Thymus (tissue), 11 donors: ENCODE results near the gene EYS. TPM values are rescaled to one million over a fixed set of nuclear protein-coding genes. Genes with fewer than 3 reads are reported as not detected.

Experiments used
- DNase-seq, 9 donors: peaks; one replicate each; pipeline ENCODE4 v3.0.0-alpha.2; 2013; ENCODE audit warnings: low spot score in 9 of 9, low read depth in 6 of 9, missing footprints in 1 of 9
- H3K27ac ChIP-seq, 2 donors: one replicate each; pipeline ENCODE4 v1.5.1; 2013; ENCODE audit warnings: control low read depth in 1 of 2, low read depth in 1 of 2, low read length in 1 of 2, mild to moderate bottlenecking in 1 of 2, moderate library complexity in 1 of 2
- H3K27me3 ChIP-seq, 2 donors: one replicate each; pipeline ENCODE4 v1.5.1; 2013; ENCODE audit warnings: low read length in 1 of 2; ENCODE audit not compliant: control insufficient read depth in 2 of 2, insufficient read depth in 1 of 2
- H3K36me3 ChIP-seq, 2 donors: one replicate each; pipeline ENCODE4 v1.5.1; 2013; ENCODE audit warnings: low read length in 1 of 2, mild to moderate bottlenecking in 1 of 2, moderate library complexity in 1 of 2; ENCODE audit not compliant: control insufficient read depth in 2 of 2, insufficient read depth in 2 of 2
- H3K4me1 ChIP-seq, 2 donors: one replicate each; pipeline ENCODE4 v1.5.1; 2013; ENCODE audit warnings: low read length in 2 of 2; ENCODE audit not compliant: control insufficient read depth in 2 of 2, insufficient read depth in 2 of 2
- H3K4me3 ChIP-seq, 2 donors: one replicate each; pipeline ENCODE4 v1.5.1; 2013; ENCODE audit warnings: low read length in 2 of 2, control low read depth in 1 of 2, mild to moderate bottlenecking in 1 of 2
- H3K9me3 ChIP-seq, 2 donors: one replicate each; pipeline ENCODE4 v1.5.1; 2013; ENCODE audit warnings: low read length in 1 of 2, mild to moderate bottlenecking in 1 of 2; ENCODE audit not compliant: control insufficient read depth in 2 of 2, insufficient read depth in 1 of 2
- WGBS: extraction: QIAGEN DNeasy Blood & Tissue Kit; methylation state at CpG from one replicate; pipeline ENCODE4 v1.1.7; 2013; 5-methylcytosine and 5-hydroxymethylcytosine counted together
- polyA plus RNA-seq: library from polyadenylated mRNA; stranded (reverse); fragments of 200-250 nt; gene quantifications from one replicate; pipeline ENCODE4 v1.2.3, GENCODE V29; 2013
- total RNA-seq: library from RNA; stranded (reverse); fragments of 120-200 nt; gene quantifications from one replicate; pipeline ENCODE4 v1.2.4, GENCODE V29; 2013
- donor health status: healthy.

Gene EYS
- total and polyA plus RNA-seq, 2 donors, result 0.05 to 0.28 TPM

- peaks cover 0 to 42% of the 10 kb centered on the region in 2 donors for H3K36me3 ChIP-seq
- no peak overlapping the region for H3K4me3 ChIP-seq
- no peaks in the 10 kb centered on the region for H3K27me3 ChIP-seq
- H3K9me3 ChIP-seq, result no peaks in the 10 kb centered on the region
- no peaks in the 10 kb centered on the region for H3K4me1 ChIP-seq
- peak overlapping the region in 1 of 2 donors; percentile 27 for H3K27ac ChIP-seq
- DNase-seq, result peak in 1 of 9 donors; percentile 19
- 84% methylated on average over 4 of the region's 4 CpGs for WGBS
These were observed 2021.3 kb downstream of the EYS start for GRCh38 chr6:63685446-63686379.

- H3K36me3 ChIP-seq, result peaks cover 0 to 50% of the 10 kb centered on the region in 2 donors
- no peaks in the 10 kb centered on the region for H3K27me3 ChIP-seq
- H3K27ac ChIP-seq, result no peak overlapping the region
These were observed 2023.9 kb downstream of the EYS start for GRCh38 chr6:63683071-63683603.

DNA sequence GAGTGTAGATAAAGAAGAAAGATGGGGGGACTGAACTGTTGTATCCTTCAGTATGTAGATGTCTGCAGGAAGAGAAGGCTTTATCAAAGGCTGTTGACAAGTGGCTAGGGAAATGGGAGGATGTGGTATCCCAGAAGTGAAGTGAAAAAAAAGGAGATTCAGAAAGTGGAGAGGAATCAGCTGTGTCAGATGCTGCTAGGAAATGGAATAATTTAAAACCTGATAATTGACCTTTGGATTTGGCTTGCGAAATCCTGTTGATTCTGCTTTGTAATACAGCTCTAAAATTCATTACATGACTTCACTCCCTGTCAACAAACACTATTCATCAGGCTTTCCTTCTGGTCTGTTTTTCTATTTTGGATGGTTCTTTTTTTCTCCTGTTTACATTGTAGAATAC, 2029.7 kb downstream of the EYS start:
- H3K4me1 ChIP-seq, result no peaks in the 10 kb centered on the region
- 98% methylated on average over 1 of the region's 1 CpG for WGBS
- H3K9me3 ChIP-seq, result no peaks in the 10 kb centered on the region
- H3K4me3 ChIP-seq, result no peak overlapping the region
- no peaks in the 10 kb centered on the region for H3K27me3 ChIP-seq
- H3K36me3 ChIP-seq, result peaks cover 3 to 26% of the 10 kb centered on the region in 2 donors
- H3K27ac ChIP-seq, result no peak overlapping the region
- no peak for DNase-seq

More at GRCh38 chr6:63683071-63683603, 2023.9 kb downstream of the EYS start:
- no peak overlapping the region for H3K4me3 ChIP-seq
- no peaks in the 10 kb centered on the region for H3K9me3 ChIP-seq
- 86% methylated on average over 1 of the region's 1 CpG for WGBS
- no peak for DNase-seq
- H3K4me1 ChIP-seq, result no peaks in the 10 kb centered on the region

GRCh38 chr6:63676412-63677114, 2030.5 kb downstream of the EYS start:
- WGBS, result 95% methylated on average over 3 of the region's 3 CpGs
- Histone ChIP-seq H3K4me1 (no peaks in the 10 kb centered on the region), H3K9me3 (no peaks in the 10 kb centered on the region), H3K27ac (no peak overlapping the region), H3K4me3 (no peak overlapping the region), H3K27me3 (no peaks in the 10 kb centered on the region), H3K36me3 (peaks cover 3 to 19% of the 10 kb centered on the region in 2 donors)
- DNase-seq, result no peak

DNA sequence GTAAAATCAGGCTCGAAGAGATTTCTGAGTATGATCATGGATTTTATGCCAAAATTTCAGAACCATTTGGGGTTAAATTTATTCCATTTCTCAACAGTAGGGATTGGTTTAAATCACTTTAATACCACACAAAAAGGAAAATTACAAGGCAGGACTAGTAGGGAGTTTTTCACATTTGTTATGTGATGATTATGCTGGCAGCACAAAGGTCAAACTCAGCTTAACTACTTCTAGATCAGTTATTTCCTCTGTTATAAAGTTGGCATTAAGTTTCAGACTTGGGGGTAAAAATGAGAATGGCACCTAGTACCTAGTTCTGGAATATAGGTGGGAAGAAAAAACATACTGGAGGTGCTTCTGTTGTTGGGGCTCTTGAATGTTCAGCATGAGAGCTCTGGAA, 2031.9 kb downstream of the EYS start:
- H3K36me3 ChIP-seq, result peaks cover 3 to 13% of the 10 kb centered on the region in 2 donors
- no peak overlapping the region for H3K27ac ChIP-seq
- no peak overlapping the region for H3K4me3 ChIP-seq
- H3K9me3 ChIP-seq, result no peaks in the 10 kb centered on the region
- DNase-seq, result no peak
- WGBS, result 97% methylated on average over 1 of the region's 1 CpG
- H3K4me1 ChIP-seq, result no peaks in the 10 kb centered on the region
- H3K27me3 ChIP-seq, result no peaks in the 10 kb centered on the region

GRCh38 chr6:63674635-63675034, 2032.4 kb downstream of the EYS start:
- peaks cover 3 to 10% of the 10 kb centered on the region in 2 donors for H3K36me3 ChIP-seq
- no peaks in the 10 kb centered on the region for H3K27me3 ChIP-seq
- no peak overlapping the region for H3K27ac ChIP-seq
- DNase-seq, result no peak
- 96% methylated on average over 3 of the region's 3 CpGs for WGBS
- no peaks in the 10 kb centered on the region for H3K9me3 ChIP-seq
- no peaks in the 10 kb centered on the region for H3K4me1 ChIP-seq
- H3K4me3 ChIP-seq, result no peak overlapping the region

DNA sequence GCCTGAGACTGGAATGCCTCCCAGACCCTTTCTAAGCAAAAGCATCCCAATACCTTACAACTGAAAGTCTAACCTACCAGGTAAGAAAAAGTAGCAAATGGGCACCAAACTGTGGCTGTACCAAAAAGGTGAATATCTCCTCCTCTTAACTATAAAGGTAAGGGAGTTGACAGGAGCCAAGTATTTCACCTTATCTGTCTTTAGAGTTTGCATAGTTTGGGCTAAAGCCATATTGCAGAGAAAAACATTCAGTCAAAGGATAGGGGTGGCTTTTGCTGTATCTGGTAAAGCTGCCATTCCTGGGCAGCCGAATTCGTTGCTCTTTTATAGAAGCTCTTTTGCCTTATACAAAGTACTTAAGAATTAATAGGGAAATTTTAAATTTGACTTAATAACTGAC, 2033.3 kb downstream of the EYS start:
- no peaks in the 10 kb centered on the region for H3K4me1 ChIP-seq
- DNase-seq, result no peak
- no peaks in the 10 kb centered on the region for H3K9me3 ChIP-seq
- no peak overlapping the region for H3K4me3 ChIP-seq
- WGBS, result 97% methylated on average over 2 of the region's 2 CpGs
- H3K36me3 ChIP-seq, result peaks cover 3 to 10% of the 10 kb centered on the region in 2 donors
- no peaks in the 10 kb centered on the region for H3K27me3 ChIP-seq
- no peak overlapping the region for H3K27ac ChIP-seq

GRCh38 chr6:63672582-63673129, 2034.4 kb downstream of the EYS start:
- Histone ChIP-seq H3K27ac (no peak overlapping the region), H3K27me3 (no peaks in the 10 kb centered on the region), H3K4me1 (no peaks in the 10 kb centered on the region), H3K9me3 (no peaks in the 10 kb centered on the region), H3K4me3 (no peak overlapping the region), H3K36me3 (peaks cover 3 to 10% of the 10 kb centered on the region in 2 donors)
- no peak for DNase-seq
- WGBS, result 94% methylated on average over 3 of the region's 3 CpGs
